ENCODE data around the gene SERPINA4.
A peak's percentile ranks its signal among the peaks of the same experiment; 100 is the strongest.

The SERPINA4 gene

DNA sequence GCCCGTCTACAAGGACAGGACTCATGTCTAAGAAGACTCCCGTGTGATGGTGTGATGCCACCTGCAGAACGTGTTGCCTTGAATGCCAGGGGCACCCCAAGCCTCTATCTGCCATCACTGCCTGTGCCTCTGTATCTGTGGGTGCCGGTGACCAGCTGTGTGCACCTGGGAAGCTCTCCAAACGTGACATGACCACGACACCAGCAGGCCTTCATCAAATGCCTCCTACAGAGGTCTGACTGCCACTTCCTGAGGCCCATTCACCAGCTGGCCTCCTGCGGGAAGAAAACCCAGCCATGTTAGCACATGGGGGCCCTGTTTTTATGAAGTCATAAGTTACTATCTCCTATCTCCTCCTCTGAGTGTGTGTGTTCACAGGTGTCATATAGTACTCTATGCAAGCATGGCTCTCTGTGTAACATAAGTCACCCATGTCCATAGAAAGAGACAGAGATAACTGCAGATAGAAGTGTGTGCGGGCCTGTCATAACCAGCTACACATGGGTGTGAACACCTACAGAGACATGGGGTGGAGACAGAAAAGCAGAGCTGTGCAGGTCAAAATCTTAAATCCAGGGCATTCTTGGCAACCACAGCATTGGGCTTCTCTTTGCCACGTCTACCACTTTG is 18.3 kb upstream of the SERPINA4 start:
- DNase-seq (ENCODE audit: low read depth), result no peak

DNA sequence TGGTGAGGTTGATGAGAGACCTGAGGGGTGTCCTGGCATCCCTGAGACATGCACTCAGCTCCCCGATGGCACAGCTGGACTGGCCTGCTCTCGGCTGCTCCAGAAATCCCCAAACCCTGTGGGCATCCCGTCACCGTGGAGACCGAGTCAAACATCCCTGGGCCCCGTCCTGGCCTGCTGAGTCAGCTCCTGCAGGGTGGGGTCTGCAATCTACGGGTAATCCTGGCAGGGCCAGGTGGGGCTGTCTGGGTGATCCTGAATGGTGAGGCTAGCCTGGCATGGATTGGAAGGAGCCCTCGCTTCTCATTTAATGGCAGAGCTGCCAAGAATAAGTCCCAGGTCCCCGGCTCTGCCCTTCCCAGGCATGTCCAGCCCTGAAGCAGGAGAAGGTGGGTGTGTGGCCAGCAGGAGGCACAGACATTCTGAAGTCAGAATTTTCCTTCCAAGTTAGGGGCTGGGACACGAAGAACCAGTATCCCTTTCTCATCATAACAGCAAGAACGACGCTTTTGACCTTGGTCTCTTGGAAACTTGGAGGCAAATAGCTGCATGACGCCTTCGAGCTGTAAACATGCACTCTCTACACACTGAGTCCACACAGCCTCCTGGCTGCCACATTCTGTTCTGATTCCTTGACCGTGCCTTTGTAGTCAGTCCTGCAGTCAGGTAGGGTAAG is 17.7 kb upstream of the SERPINA4 start:
- DNase-seq (ENCODE audit: low read depth), result no peak

GRCh38 chr14:94544726-94545125 is 16.5 kb upstream of the SERPINA4 start:
- DNase-seq (ENCODE audit: low read depth), result no peak

GRCh38 chr14:94545131-94545841 is 16.0 kb upstream of the SERPINA4 start:
- no peak for DNase-seq (ENCODE audit: low read depth)

- no peak for DNase-seq (ENCODE audit: low read depth)
Observed at GRCh38 chr14:94547151-94547680, 14.0 kb upstream of the SERPINA4 start.

DNA sequence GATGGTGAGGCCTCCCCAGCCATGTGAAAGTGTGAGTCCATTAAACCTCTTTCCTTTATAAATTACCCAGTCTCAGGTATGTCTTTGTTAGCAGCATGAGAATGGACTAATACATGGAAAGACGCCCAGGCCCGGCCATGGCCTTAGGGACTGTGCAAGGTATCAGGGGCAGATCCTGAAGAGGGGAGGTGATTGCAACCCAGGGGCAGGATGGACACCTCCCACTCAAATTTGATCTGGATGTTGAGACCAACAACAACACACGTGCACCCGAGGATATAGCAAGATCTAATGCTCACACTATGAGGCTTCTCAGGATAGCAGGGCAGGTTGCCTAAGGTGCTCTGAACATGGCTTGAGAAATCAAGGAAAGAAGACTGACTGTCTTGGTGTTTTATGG is 13.5 kb upstream of the SERPINA4 start:
- DNase-seq (ENCODE audit: low read depth), result no peak

- DNase-seq (ENCODE audit: low read depth), result no peak
Observed at GRCh38 chr14:94548131-94548998, 12.9 kb upstream of the SERPINA4 start.

DNA sequence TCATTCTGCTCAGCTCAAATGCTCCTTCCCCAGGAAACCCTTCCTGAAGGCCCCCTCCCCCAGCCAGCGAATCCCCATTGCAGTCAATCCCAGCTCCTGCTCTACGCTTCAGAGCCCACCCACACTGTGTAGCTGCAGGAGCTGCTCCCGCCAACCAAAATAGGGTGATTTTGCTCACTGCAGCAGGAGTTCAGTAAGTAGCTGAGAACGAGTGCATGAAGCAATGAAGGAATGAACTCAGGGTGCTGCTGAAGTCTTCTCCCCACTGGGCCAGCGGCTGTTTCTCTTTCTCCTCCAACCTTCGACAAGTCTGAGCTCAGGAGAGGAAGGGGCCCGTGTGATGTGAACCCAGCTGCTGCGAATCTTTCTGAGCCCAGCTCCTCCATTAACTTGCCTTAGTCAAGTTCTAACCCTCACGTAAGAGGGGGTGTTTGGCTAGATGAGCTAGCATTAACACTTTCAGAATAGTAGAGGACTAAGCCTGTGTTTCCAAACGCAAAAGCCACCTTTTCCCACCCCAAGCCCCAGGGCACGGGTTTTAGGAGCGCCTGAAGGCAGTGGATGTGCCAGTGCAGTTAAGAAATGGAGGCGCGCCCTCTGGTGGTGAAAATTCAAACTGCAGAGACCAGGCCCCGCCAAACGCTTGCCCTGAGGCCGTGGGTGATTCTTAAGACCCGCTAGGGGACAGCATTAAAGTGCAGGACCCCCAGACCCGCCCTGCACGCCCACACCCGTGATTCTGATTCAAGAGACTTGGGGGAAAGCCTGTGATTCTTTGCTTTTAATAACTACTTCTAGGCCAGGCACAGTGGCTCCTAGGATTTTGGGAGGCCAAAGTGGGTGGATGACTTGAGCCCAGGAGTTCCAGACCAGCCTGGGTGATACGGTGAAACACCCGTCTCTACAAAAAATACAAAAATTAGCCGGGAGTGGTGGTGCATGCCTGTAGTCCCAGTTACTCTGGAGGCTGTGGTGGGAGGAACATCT is 11.9 kb upstream of the SERPINA4 start:
- peak; percentile 35 for DNase-seq (ENCODE audit: low read depth)

- no peak for DNase-seq (ENCODE audit: low read depth)
Observed at GRCh38 chr14:94550041-94550440, 11.2 kb upstream of the SERPINA4 start.

- DNase-seq (ENCODE audit: low read depth), result no peak
Observed at GRCh38 chr14:94555991-94556390, 5.3 kb upstream of the SERPINA4 start.

DNA sequence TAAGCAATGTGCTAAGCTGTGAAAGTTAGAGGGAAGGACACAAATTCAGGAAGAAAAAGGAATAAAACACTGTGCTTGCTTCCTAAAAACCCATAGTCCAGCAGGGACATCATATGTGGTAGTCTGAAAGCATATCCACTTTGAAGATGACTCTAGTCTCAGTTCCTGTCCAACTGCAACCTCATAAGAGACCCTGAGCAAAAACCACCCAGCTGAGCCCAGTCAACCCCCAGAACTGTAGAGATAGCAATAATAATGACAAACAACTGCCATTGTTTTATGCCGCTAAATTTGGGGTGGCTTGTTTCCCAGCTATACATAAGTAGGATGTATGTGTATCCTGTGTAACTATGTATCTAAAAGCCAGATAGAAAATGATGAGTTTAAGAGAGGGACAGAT is 3.9 kb upstream of the SERPINA4 start:
- DNase-seq (ENCODE audit: low read depth), result no peak

- DNase-seq (ENCODE audit: low read depth), result no peak
Observed at GRCh38 chr14:94558842-94559241, 2.4 kb upstream of the SERPINA4 start.

DNA sequence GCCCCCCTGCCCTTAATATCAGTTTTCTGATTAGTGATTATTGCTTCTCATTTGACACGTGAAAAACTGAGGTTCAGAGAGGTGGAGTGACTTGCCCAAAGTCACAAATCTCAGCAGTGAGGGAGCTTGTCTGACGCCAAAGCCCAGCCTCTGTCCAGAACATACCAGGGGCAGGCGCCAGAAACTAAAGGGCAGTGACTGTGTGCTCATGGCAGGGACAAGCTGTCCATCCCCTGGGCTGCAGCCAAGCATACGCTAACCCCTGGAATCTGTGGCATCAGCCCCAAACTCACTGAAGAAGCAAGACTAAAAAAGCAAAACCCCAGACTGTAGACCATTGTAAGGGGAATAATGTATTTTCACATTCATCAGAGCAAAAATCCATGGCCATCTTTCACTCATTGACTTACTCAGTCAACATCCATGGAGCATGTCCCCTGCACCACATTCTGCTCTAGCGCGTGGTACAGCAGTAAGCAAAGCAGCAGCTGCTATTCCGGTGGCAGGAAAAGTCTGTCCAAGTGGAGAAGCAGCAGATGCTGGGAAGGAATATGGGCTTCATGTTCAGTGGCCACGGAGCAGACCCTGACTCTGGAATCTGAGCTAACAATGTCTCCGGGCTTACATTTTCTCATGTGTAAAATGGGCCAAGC is 1.5 kb upstream of the SERPINA4 start:
- DNase-seq (ENCODE audit: low read depth), result no peak

DNA sequence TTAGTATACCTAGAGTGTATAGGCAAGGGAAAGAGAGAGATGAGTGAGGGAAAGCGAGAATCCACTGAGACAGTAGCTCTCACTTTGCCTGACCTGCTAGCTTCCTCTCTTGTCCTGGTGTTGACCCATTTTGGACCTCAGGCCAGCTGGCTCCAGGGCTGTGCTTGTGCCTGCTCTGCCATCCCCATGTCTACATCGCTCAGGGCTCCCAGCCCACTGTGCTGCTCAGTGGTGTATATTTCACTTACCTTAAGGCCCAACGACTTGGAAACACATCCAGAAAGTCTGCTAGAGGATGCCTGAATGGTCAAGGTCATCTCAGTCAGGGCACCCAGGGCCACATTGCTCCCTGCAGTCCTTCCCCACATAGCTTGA is 964 bp upstream of the SERPINA4 start:
- no peak for DNase-seq (ENCODE audit: low read depth)

DNA sequence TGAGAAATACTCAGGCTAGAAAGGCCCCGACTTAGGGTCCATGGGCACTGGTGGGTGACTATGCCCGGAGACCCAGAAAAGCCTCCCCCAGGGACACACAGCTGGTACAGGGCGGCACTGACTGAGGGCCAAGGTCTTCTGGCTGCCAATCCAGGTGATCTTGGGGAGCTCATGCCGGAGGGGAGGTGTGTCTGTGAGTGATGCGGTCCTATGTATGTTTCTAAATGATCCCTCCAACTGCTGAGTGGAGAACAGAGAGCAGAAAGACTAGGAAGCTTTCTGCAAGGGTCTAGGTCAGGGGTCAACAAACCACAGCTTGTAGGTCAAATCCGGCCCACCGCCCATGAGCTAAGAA is 391 bp downstream of the SERPINA4 start:
- no peak for DNase-seq (ENCODE audit: low read depth)

GRCh38 chr14:94562022-94562421 is 780 bp downstream of the SERPINA4 start:
- DNase-seq (ENCODE audit: low read depth), result no peak

- no peak for DNase-seq (ENCODE audit: low read depth)
Observed at GRCh38 chr14:94562941-94563883, 2.0 kb downstream of the SERPINA4 start.

GRCh38 chr14:94564381-94564780 is 3.1 kb downstream of the SERPINA4 start:
- DNase-seq (ENCODE audit: low read depth), result no peak

DNA sequence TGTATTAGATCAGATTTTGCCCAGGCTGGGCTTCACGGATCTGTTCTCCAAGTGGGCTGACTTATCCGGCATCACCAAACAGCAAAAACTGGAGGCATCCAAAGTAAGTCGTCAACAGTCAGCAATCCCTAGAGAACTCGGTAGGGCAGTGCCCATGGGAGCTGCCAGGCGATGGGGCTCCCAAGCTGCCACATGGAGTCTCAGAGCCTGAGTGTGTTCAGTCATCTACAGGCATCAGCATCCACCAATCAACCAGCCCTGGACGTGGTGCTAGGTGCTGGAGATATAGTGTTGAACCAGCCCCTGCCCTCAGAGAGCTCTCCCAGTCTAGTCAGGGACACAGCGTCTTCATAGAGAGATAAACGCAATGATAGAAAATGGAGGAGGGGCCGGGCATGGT is 6.9 kb downstream of the SERPINA4 start:
- no peak for DNase-seq (ENCODE audit: low read depth)
